ENCODE measurements around the gene SHC3.

Gene SHC3

GRCh38 chr9:89008055-89008743 lies 170.4 kb downstream of the SHC3 start:
- no peak overlapping the region for H3K4me3 ChIP-seq (ENCODE audit: low read depth in 1 of 2, low read length in 1 of 2)
- peaks cover 0 to 21% of the 10 kb centered on the region in 2 experiments for H3K4me1 ChIP-seq (ENCODE audit: control insufficient read depth in 1 of 2, insufficient read depth in 1 of 2, low read depth in 1 of 2, low read length in 1 of 2)
- no peak overlapping the region for H3K27ac ChIP-seq
- no peak for TF ChIP-seq CTCF (IDR thresholded peaks at IDR 0.05)
- H3K36me3 ChIP-seq = no peaks in the 10 kb centered on the region
- no peaks in the 10 kb centered on the region for H3K9me3 ChIP-seq
- H3K27me3 ChIP-seq = no peaks in the 10 kb centered on the region

GRCh38 chr9:89006996-89007967 lies 171.3 kb downstream of the SHC3 start:
- no peak for TF ChIP-seq CTCF (IDR thresholded peaks at IDR 0.05)
- H3K27me3 ChIP-seq = no peaks in the 10 kb centered on the region
- H3K9me3 ChIP-seq = no peaks in the 10 kb centered on the region
- no peaks in the 10 kb centered on the region for H3K36me3 ChIP-seq
- peaks cover 0 to 21% of the 10 kb centered on the region in 2 experiments for H3K4me1 ChIP-seq (ENCODE audit: control insufficient read depth in 1 of 2, insufficient read depth in 1 of 2, low read depth in 1 of 2, low read length in 1 of 2)
- no peak overlapping the region for H3K27ac ChIP-seq
- no peak overlapping the region for H3K4me3 ChIP-seq (ENCODE audit: low read depth in 1 of 2, low read length in 1 of 2)

GRCh38 chr9:89006267-89006666 lies 172.4 kb downstream of the SHC3 start:
- no peak overlapping the region for H3K27ac ChIP-seq
- H3K36me3 ChIP-seq = no peaks in the 10 kb centered on the region
- H3K9me3 ChIP-seq = no peaks in the 10 kb centered on the region
- TF ChIP-seq CTCF (IDR thresholded peaks at IDR 0.05) = no peak
- peaks cover 0 to 21% of the 10 kb centered on the region in 2 experiments for H3K4me1 ChIP-seq (ENCODE audit: control insufficient read depth in 1 of 2, insufficient read depth in 1 of 2, low read depth in 1 of 2, low read length in 1 of 2)
- H3K27me3 ChIP-seq = no peaks in the 10 kb centered on the region
- H3K4me3 ChIP-seq (ENCODE audit: low read depth in 1 of 2, low read length in 1 of 2) = no peak overlapping the region

- no peak overlapping the region for H3K27ac ChIP-seq
- H3K4me1 ChIP-seq (ENCODE audit: control insufficient read depth in 1 of 2, insufficient read depth in 1 of 2, low read depth in 1 of 2, low read length in 1 of 2) = peaks cover 5 to 23% of the 10 kb centered on the region in 2 experiments
- no peaks in the 10 kb centered on the region for H3K36me3 ChIP-seq
- TF ChIP-seq CTCF (IDR thresholded peaks at IDR 0.05) = no peak
- no peaks in the 10 kb centered on the region for H3K27me3 ChIP-seq
- no peak overlapping the region for H3K4me3 ChIP-seq (ENCODE audit: low read depth in 1 of 2, low read length in 1 of 2)
- no peaks in the 10 kb centered on the region for H3K9me3 ChIP-seq
These were observed 173.3 kb downstream of the SHC3 start for GRCh38 chr9:89005323-89005722.

GRCh38 chr9:89002987-89003386 lies 175.6 kb downstream of the SHC3 start:
- H3K27me3 ChIP-seq = no peaks in the 10 kb centered on the region
- H3K27ac ChIP-seq = no peak overlapping the region
- H3K4me1 ChIP-seq (ENCODE audit: control insufficient read depth in 1 of 2, insufficient read depth in 1 of 2, low read depth in 1 of 2, low read length in 1 of 2) = peaks cover 5% of the 10 kb centered on the region in 2 experiments
- TF ChIP-seq CTCF (IDR thresholded peaks at IDR 0.05) = no peak
- H3K9me3 ChIP-seq = no peaks in the 10 kb centered on the region
- H3K4me3 ChIP-seq (ENCODE audit: low read depth in 1 of 2, low read length in 1 of 2) = no peak overlapping the region
- no peaks in the 10 kb centered on the region for H3K36me3 ChIP-seq

All from neutrophil (primary cell).